Activated CD4-positive, alpha-beta T cell treated with anti-CD3 and anti-CD28 coated beads for 1 hour (primary cell): ENCODE measurements around the gene KRT2.

ENCODE experiments used
- DNase-seq: peaks from one replicate; pipeline ENCODE4 v3.0.0-alpha.2; 2020

Gene KRT2

DNA sequence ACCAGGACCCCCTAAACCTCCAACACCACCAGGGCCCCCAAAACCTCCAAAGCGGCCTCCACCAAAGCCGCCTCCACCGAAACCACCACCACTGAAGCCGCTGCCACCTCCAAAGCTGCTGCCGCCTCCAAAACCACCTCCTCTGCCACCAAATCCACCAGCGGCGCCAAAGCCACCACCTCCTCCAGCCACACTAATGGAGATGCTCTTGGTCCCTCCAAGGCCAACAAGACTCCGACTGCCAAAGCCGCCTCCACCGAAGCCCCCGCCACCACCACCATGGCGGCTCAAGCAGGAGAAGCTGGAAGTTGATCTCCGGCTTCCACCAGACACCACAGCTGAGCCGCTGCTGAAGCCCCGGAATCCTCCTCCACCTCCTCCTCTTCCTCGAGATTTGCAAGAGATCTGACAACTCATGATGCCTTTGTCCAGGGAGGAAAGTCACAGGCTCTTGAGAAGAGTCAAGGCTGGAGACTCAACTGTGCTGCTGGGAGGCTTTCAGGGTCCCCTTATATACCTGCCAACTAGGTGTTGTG, at the start of gene KRT2:
Gene KRT2, minus strand, starts transcription at position 486 of the 536 bp plus-strand sequence. Its CDS starts 69 bp downstream, at position 417.
- no peak for DNase-seq

DNA sequence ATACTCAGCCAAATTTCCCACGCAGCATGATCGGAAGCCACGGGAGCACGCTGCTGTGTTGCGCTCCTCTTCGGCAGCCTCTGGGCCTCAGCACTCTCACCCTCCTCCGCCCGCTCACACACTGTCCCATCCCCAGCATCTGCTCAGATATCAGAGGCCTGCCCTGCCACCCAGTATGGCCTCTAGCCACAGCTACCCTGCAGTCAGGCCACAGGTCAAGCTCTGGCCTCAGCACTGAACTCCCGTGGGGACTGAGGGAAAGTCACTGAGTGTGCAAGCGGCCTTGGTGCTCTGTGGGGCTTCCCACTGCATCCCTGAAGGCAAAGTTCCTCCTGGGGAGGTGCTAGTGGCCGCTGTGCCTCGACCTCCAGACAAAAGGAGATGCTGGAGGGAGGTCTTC, 49.3 kb upstream of the KRT2 start:
- no peak for DNase-seq

DNA sequence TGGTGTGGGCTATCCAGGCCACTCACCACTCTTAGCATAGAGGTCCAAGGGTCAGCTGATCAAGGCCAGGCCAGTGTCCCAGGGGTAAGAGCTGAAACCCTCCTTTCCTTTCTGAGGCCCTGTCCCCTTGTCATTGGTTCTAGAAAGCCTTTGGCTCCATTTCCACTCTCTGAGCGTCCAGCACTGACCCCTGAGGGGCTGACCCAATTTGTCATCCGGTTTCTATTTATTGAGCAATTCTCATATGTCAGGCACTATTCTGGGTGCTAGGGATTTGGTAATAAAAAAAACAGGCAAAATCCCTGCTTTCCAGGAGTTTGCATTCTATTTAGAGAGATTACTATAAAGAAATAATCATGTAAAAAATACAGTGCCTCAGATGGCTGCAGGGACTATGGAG, 47.9 kb upstream of the KRT2 start:
- DNase-seq: no peak

DNA sequence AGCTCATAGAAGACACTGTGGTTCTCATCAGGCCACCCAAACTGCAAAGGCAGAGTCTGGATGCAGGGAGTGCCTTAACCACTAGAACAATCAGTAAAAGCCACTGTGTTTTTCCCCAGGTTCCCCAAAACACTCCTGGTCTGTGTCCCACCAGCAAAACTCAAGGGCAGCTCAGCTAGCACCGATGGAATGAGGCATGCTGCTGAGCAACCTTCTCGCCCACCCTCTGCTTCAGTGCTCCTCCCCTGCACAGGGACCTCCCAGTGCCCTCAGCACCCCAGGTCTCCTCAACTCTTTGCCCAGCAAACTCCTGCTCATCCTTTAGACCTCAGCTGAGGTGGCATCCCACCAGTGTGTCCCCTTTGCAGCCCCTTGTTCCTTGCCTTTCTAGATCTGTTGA, 47.4 kb upstream of the KRT2 start:
- no peak for DNase-seq

- DNase-seq: no peak
These were observed 46.8 kb upstream of the KRT2 start for GRCh38 chr12:52698651-52699340.

- DNase-seq: no peak
These were observed 45.1 kb upstream of the KRT2 start for GRCh38 chr12:52697058-52697582.

DNA sequence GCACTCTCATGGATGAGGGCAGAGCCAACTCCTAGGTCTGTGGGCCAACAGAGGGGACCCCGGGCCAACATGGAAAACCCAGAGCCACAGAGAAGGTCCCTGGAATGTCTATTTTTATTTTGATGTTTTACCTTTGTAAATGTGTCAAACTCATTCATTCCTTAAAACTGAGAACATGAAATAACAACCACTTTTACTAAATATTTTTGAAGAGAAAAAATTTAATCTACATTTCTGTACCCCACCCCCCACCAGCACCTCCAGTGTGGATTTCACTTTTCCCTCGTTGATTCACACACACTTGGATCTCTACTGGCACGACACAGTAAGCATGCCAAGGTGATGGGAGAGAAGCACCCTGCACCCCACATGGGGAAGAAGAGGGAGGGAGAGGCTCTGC, 44.6 kb upstream of the KRT2 start:
- no peak for DNase-seq

DNA sequence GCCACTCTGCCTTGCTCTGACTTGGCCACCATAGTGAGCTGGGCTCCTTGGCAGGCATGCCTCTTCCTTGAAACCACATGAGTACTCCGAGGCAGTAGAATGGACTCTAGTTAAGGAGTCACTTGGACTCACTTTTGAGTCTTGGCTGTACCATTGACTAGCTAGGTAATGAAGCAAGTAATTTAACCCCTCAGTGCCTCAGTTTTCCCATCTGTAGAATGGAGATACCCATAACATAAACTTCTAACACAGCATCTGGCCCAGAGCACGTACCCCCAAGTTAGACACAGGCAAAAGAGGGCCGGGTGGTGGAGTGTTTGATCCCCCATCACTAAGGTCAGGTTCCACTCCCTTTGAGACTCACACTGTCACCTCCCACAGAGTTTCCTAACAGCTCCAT, 43.0 kb upstream of the KRT2 start:
- DNase-seq: no peak

DNA sequence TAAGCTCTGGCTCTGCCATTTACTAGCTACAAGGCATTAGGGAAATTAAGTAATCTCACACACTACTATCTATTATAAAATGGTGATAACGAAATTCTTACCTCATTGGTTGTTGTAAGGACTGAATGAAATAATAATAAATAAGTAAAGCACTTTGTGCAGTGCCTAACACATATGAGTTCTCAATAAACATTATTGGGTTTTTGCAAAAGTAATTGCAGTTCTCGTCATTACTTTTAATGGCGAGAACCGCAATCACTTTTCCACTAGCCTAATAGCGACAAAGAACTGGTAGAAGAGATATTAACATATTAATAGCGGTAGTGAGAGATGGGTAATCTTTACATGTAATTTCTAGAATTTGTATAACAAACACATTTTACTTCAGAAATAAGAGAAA, 42.1 kb upstream of the KRT2 start:
- no peak for DNase-seq

GRCh38 chr12:52693261-52693660, 41.2 kb upstream of the KRT2 start:
- no peak for DNase-seq

- no peak for DNase-seq
These were observed 40.2 kb upstream of the KRT2 start for GRCh38 chr12:52692254-52692653.

DNA sequence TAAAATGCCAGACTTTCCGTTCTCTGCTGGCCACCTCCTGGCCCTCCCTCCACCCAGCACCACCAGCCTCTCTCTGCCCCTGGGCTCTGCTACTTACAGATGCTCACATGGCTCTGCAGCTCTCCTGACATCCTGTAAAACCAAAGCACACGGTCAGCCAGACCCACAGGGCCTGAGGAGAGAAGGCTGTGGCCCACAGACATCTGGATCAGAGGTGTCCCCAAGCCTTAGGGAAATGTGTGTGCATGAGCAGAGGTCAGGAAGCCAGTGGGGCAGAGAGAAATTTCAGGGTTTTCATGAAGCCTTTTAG, 39.8 kb upstream of the KRT2 start:
- no peak for DNase-seq

DNA sequence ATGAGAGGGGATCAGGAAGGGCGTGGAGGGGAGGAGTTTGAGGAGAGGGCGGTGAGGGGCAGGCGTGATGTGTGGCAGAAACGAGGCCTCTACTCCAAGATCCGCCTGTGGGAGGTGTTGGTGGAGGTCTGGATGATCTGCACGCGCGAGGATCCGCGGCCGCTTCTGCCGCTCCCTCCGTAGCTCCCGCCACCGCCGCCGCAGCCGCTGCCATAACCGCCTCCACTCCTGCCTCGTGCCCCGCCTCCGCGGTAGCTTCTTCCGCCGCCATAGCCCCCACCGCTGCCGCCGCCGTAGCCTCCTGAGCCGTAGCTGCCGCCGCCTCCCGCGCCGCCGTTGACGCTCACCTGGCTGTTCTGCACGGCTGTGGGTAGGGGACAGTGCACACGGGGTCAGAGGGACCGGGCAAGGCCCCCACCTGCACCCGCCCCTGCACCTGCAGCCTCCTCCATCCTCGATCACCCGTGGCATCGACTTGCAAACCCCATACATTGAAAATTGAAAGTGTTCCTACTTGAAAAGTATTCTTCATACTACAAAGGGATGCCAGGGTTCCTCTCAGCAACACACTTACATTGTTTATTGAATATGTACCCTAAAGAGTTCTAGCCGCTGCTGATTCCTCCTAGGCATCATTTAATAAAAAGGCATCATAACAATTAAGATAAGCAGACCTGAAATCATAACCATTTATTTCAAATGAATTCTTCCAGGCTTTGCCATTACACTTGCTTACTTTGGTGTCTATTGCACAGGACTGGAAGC, 39.2 kb upstream of the KRT2 start:
- DNase-seq: peak; percentile 40

DNA sequence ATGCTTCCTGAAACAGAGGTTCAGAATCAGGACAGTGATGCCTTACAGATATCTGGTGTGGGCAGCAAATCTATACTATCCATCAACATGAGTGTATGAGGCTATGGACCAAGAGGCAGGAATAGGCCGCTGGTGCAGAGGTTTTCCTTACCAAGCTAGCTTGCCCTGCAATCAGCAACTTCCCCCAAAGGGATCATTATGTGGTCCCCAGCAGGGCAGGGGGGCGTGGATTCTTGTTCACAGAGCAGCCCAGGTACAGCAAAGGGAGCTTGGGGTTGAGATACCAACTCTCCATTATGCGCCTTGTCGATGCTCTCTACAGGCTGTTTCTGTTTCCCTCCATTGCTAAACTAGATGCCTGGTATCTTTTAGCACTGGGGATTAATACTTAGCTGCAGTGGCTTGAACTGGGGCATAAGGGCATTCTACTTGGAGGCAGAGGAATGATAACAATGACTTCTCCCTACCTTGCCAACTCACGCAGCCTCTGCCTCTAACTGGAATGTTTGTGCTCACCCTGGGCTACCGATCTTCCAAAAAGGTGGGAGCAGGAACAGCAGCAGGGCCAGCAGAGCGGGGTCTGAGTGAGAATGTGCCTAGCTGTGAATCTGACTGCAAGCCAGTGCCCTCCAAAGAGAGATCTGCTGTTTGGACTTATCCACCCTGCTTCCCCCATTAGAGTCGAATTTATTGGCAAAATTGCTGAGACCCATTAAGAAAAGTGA, 38.5 kb upstream of the KRT2 start:
- no peak for DNase-seq

GRCh38 chr12:52689936-52690335, 37.9 kb upstream of the KRT2 start:
- no peak for DNase-seq

DNA sequence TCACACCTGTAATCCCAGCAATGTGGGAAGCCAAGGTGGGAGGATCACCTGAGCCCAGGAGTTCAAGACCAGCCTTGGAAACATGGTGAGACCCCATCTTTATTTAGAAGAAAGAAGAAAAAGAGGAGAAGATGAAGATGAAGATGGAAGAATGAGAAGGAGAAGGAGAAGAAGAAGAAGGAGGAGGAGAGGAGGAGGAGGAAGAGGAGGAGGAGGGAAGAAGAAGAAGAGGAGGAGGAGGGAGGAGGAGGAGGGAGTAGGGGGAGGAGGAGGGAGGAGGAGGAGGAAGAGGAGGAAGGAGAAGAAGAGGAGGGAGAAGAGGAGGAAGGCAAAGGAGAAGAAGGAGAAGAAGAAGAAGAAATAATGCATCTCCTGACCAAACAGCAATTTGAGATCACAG, 37.2 kb upstream of the KRT2 start:
- DNase-seq: no peak

GRCh38 chr12:52688481-52688880, 36.5 kb upstream of the KRT2 start:
- no peak for DNase-seq

- no peak for DNase-seq
These were observed 35.7 kb upstream of the KRT2 start for GRCh38 chr12:52687497-52688385.

- no peak for DNase-seq
These were observed 34.9 kb upstream of the KRT2 start for GRCh38 chr12:52686756-52687487.

- DNase-seq: no peak
These were observed 34.1 kb upstream of the KRT2 start for GRCh38 chr12:52686063-52686462.

GRCh38 chr12:52685406-52685890, 33.4 kb upstream of the KRT2 start:
- no peak for DNase-seq

DNA sequence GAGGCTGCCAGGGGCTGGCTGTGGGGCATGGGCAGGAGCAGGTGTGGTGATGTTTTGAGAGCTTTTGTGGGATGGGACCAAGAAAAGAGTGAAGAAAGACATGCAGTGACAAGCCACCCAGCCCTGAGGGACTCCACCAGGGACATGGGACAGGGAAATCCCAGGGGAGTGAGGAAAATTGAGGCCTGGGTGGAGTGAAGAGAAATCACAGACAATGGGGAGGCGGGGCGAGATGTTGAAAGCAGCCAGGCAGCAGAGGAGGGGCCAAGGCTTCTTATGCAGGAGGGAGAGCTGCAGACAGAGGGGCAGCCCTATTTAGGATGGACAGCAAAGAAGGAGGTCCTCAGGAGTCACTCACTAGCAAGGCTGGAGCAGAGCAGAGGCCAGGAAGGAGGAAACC, 32.4 kb upstream of the KRT2 start:
- DNase-seq: no peak
